Brain microvascular endothelial cell (primary cell): ENCODE data around the gene NETO2.
A peak's percentile ranks its signal among the peaks of the same experiment; 100 is the strongest.
"Not testable (repeated sequence)": the region's sequence is repeated elsewhere in the genome, so short reads cannot be mapped to it uniquely, and the experiment has no call there.

ENCODE experiments used
- DNase-seq: peaks from one replicate; pipeline ENCODE4 v3.0.0-alpha.2; 2020
- H3K27ac ChIP-seq: fragments of 250-450 bp; sonication (Bioruptor Pico); 2 replicates; pipeline ENCODE4 v1.5.1; 2020; ENCODE audit warnings: mild to moderate bottlenecking, moderate library complexity
- H3K27me3 ChIP-seq: fragments of 250-450 bp; sonication (Bioruptor Pico); replicated peaks from 2 replicates; pipeline ENCODE4 v1.5.1; 2020; ENCODE audit warnings: mild to moderate bottlenecking
- H3K36me3 ChIP-seq: fragments of 250-450 bp; sonication (Bioruptor Pico); replicated peaks from 2 replicates; pipeline ENCODE4 v1.5.1; 2020; ENCODE audit warnings: mild to moderate bottlenecking
- H3K4me3 ChIP-seq: 2 replicates; pipeline ENCODE4 v1.5.1; 2011; ENCODE audit warnings: low read depth, mild to moderate bottlenecking, control low read depth, low read length, moderate library complexity
- in situ Hi-C: cut with HindIII; loops from 2 replicates; pipeline ENCODE4 v1.10.0; 2017; ENCODE audit warnings: low sequenced_read_pairs, low pct_ligation_motif_present
- TF ChIP-seq, protein P1 (sequence below): IDR thresholded peaks from 2 replicates; pipeline ENCODE4 v1.5.1; 2011; ENCODE audit warnings: low read depth, mild to moderate bottlenecking, moderate library complexity, low read length, control low read depth, inconsistent platforms; ENCODE audit errors: missing control alignments

Gene NETO2

DNA sequence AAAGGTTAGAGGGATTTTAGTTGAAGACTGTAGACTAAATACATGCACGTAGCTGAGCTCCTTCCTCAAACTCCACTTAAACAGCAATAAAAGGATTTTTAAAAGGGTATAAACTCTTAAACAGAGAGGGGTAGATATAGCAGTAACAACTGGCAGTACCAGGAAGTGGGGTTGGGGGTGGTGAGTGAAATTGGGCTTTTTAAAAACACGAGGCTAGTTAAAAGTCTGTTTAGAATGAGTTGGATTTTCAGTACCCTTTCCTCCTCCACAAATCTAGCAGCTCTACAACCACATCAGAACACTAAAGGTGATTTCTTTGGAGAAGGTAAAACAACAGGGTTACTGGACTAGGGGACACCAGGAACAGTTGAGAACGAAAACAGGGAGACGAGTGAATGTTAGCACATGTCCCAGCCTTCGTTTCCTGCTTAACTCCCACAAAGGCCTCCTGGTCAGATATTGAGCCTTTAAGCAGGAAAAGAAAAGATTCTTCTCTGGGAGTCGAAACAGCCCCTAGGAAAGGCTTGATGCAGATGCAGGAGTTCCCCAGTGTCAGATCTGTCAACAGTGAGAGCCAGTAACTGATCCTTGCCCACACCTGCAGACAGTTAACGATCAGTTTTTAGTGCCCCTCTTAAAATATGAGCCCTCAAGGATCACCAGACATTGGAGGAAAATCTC is 13.8 kb downstream of the NETO2 start:
- no peak overlapping the region for H3K27ac ChIP-seq
- in situ Hi-C loops = no loop called here
- H3K36me3 ChIP-seq = no peaks in the 10 kb centered on the region
- DNase-seq = no peak
- no peaks in the 10 kb centered on the region for H3K27me3 ChIP-seq
- TF ChIP-seq, protein P1, sequence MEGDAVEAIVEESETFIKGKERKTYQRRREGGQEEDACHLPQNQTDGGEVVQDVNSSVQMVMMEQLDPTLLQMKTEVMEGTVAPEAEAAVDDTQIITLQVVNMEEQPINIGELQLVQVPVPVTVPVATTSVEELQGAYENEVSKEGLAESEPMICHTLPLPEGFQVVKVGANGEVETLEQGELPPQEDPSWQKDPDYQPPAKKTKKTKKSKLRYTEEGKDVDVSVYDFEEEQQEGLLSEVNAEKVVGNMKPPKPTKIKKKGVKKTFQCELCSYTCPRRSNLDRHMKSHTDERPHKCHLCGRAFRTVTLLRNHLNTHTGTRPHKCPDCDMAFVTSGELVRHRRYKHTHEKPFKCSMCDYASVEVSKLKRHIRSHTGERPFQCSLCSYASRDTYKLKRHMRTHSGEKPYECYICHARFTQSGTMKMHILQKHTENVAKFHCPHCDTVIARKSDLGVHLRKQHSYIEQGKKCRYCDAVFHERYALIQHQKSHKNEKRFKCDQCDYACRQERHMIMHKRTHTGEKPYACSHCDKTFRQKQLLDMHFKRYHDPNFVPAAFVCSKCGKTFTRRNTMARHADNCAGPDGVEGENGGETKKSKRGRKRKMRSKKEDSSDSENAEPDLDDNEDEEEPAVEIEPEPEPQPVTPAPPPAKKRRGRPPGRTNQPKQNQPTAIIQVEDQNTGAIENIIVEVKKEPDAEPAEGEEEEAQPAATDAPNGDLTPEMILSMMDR = no peak
- H3K4me3 ChIP-seq = no peak overlapping the region

GRCh38 chr16:47127541-47127940 is 16.2 kb downstream of the NETO2 start:
- Histone ChIP-seq H3K27me3 (no peaks in the 10 kb centered on the region), H3K4me3 (no peak overlapping the region), H3K27ac (no peak overlapping the region), H3K36me3 (peaks cover 2% of the 10 kb centered on the region)
- in situ Hi-C loops = no loop called here
- no peak for DNase-seq
- TF ChIP-seq, protein P1 = no peak

DNA sequence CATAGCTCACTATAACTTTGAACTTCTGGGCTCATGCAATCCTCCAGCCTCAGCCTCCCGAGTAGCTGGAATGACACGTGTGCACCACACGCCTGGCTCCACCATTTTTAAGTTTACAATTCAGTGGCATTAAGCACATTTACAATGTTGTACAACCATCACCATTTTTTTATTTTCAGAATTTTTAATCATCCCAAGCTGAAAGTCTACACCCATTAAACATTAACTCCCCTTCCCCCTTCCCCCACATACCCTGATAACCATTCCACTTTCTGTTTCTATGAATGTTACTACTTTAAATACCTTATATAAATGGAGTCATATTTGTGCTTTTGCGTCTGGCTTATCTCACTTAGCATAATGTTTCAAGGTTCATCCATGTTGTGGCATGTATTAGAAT is 18.0 kb downstream of the NETO2 start:
- in situ Hi-C loops = no loop called here
- DNase-seq = no peak
- H3K36me3 ChIP-seq = peaks cover 3% of the 10 kb centered on the region
- no peak overlapping the region for H3K4me3 ChIP-seq
- no peaks in the 10 kb centered on the region for H3K27me3 ChIP-seq
- TF ChIP-seq, protein P1 = no peak
- no peak overlapping the region for H3K27ac ChIP-seq

GRCh38 chr16:47113130-47113529 is 30.6 kb downstream of the NETO2 start:
- Histone ChIP-seq H3K27me3 (no peaks in the 10 kb centered on the region), H3K27ac (no peak overlapping the region), H3K4me3 (no peak overlapping the region), H3K36me3 (peaks cover 2% of the 10 kb centered on the region)
- TF ChIP-seq, protein P1 = no peak
- no peak for DNase-seq
- in situ Hi-C loops = no loop called here

GRCh38 chr16:47110939-47111338 is 32.8 kb downstream of the NETO2 start:
- TF ChIP-seq, protein P1 = peak; percentile 28
- DNase-seq = no peak
- Histone ChIP-seq H3K27me3 (no peaks in the 10 kb centered on the region), H3K36me3 (peaks cover 2% of the 10 kb centered on the region), H3K4me3 (no peak overlapping the region), H3K27ac (no peak overlapping the region)
- in situ Hi-C loops = no loop called here

DNA sequence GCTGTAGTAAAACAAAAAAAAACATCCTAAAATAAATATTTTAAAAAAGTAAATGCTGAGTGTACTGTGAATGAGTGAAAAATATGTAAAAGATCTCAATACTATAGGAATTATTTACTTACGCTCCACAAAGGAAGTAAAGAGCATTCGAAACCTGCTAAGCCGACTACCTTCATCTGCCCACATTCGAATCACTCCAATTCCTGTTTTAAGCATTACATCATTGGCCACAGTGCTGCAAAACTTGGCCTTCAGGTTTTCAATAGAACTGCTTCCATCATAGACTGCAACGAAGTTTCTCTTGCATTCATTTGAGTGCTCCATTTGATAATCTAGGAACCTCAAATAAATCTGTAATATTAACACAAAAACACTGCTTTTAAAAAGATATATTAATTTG is 34.4 kb downstream of the NETO2 start:
- TF ChIP-seq, protein P1 = no peak
- H3K36me3 ChIP-seq = peaks cover 2% of the 10 kb centered on the region
- H3K27me3 ChIP-seq = no peaks in the 10 kb centered on the region
- H3K4me3 ChIP-seq = no peak overlapping the region
- no peak for DNase-seq
- in situ Hi-C loops = no loop called here
- H3K27ac ChIP-seq = no peak overlapping the region

GRCh38 chr16:47102921-47103320 is 40.8 kb downstream of the NETO2 start:
- H3K27ac ChIP-seq, H3K27me3 ChIP-seq, in situ Hi-C loops, DNase-seq, H3K4me3 ChIP-seq, H3K36me3 ChIP-seq: not testable (repeated sequence)

DNA sequence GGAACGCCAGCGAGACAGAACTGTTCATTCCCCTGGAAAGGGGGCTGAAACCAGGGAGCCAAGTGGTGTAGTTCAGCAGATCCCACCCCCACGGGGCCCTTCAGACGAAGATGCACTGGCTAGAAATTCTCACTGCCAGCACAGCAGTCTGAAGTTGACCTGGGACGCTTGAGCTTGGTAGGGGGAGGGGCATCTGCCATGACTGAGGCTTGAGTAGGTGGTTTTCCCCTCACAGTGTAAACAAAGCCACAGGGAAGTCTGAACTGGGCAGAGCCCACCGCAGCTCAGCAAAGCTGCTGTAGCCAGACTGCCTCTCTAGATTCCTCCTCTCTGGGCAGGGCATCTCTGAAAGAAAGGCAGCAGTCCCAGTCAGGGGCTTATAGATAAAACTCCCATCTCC is 46.6 kb downstream of the NETO2 start:
- H3K27me3 ChIP-seq, DNase-seq, in situ Hi-C loops, H3K27ac ChIP-seq, H3K36me3 ChIP-seq, H3K4me3 ChIP-seq: not testable (repeated sequence)
